ENCODE measurements around the gene RAVER1.

DNA sequence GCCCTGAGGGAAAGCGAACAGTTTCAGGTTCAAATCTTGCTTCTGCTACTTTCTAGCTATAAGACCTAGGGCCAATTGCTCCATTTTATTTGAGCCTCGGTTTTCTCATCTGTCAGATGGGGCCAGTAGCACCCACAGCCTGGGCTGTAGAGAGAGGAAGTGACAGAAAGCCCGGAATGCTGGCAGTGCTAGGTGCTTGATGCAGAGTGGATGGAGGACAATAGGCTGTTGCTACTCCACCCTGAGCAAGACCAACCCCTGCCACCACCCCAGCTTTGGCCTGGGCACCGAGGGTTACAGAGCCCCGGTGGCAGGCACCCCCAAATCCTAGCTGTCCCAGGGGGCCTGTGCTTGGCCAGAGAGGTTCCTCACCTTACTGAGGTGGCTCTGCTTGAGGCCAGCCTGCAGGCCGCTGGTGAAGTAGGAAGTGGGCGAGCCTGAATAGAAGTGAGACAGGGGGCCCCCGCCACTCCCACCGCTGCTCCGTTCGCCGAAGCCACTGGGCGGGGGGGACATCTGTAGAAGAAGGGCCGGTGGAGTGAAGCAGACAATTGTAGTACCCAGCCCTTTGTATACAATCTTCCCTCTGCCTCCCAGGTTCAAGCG is 15.4 kb downstream of the RAVER1 start:
- TF ChIP-seq SP1 (IDR thresholded peaks at IDR 0.05; ENCODE audit: low read depth, low read length) (no peak), RAD51 (IDR thresholded peaks at IDR 0.05) (no peak)

Measured in GM12878 (cell line).